ENCODE results near the gene TLL2. TPM values are rescaled to one million over a fixed set of nuclear protein-coding genes. Genes with fewer than 3 reads are reported as not detected.
A peak's percentile ranks its signal among the peaks of the same experiment; 100 is the strongest.

TLL2 gene
- total RNA-seq, 2 donors from 2014 or later: 0.24 to 0.96 TPM

DNA sequence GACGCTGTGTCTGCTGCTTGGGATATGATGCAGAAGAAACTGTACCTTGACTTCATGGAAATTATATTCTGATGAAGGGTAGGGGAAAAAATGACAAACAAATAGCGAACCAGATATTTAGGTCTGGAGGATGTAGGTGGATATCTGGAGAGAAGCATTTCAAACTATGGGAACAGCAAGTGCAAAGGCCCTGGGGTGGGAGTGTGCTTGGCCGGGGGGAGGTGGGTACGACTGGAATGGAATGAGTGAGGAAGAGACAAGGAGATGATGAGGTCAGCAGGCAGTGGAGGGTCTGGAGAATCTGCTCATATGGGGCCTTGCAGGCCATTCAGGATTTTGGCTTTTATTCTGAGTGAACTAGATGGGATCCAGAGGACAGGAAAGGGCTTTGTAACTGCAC lies 65.2 kb downstream of the TLL2 start:
- H3K4me1 ChIP-seq: peaks cover 0 to 9% of the 10 kb centered on the region in 2 donors
- H3K9me3 ChIP-seq: no peaks in the 10 kb centered on the region
- no peaks in the 10 kb centered on the region for H3K27me3 ChIP-seq
- no peak overlapping the region for H3K4me3 ChIP-seq
- no peak overlapping the region for H3K27ac ChIP-seq
- DNase-seq (ENCODE audit: low spot score): no peak
- no peak for TF ChIP-seq CTCF (IDR thresholded peaks at IDR 0.05)
- no peaks in the 10 kb centered on the region for H3K36me3 ChIP-seq

DNA sequence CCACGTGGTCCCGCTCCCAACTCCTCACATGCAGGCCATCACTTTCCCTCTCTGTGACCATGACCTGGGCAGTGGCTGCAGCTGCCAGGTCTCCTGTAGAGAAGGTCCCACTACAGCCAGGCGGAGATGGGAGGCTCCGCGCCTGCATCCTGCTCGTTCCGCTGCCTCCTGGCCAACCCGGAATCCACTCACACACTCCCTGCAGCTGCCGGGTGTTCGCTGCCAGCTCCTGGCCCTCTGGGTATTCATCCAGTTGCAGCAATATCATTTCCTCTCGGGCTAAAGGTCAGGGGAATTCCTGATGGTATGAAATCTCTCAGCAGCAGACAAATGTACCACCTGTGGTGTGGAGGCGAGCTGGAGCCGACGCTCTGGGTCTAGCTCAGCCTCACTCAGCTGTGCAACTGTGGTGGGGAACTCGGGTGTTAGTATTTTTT lies 65.7 kb downstream of the TLL2 start:
- DNase-seq (ENCODE audit: low spot score): no peak
- peaks cover 0 to 9% of the 10 kb centered on the region in 2 donors for H3K4me1 ChIP-seq
- H3K27ac ChIP-seq: no peak overlapping the region
- no peak overlapping the region for H3K4me3 ChIP-seq
- H3K36me3 ChIP-seq: no peaks in the 10 kb centered on the region
- TF ChIP-seq CTCF (IDR thresholded peaks at IDR 0.05): no peak
- no peaks in the 10 kb centered on the region for H3K27me3 ChIP-seq
- no peaks in the 10 kb centered on the region for H3K9me3 ChIP-seq

- no peak for DNase-seq (ENCODE audit: low spot score)
- no peak for TF ChIP-seq CTCF (IDR thresholded peaks at IDR 0.05)
- H3K27me3 ChIP-seq: no peaks in the 10 kb centered on the region
- no peak overlapping the region for H3K4me3 ChIP-seq
- peaks cover 0 to 9% of the 10 kb centered on the region in 2 donors for H3K4me1 ChIP-seq
- H3K36me3 ChIP-seq: no peaks in the 10 kb centered on the region
- no peaks in the 10 kb centered on the region for H3K9me3 ChIP-seq
- H3K27ac ChIP-seq: no peak overlapping the region
These were observed 66.6 kb downstream of the TLL2 start for GRCh38 chr10:96446966-96447596.

DNA sequence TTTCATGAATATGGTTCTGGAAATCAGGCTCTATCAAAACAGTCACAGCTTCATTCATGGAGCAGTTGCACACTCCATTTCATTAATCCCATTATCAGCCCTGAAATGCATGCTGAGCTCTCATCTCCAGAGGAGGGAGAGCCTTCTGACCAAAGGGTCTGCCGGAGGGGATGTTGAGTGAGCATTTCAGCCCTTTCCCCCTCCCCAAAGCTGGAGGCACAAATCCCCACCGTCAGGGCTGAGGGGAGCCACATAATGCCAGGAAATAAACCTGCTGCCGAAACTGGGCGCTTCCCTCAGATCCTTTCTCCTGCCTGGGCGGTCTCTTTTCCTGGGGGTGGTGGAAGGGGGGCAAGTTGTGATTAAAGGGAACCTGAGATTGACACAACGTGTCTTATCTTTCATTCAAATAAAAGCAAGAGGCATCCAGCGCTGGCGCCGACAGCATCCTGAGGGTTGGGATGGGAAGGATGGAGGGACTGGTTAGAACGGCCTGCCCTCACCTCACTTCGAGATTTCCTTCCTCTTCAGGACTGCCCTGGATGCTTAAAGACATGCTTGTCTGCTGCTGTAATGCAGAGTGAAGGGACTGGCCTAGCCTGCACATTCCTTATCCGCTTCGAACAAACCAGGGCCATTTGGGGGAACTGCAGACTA lies 71.6 kb downstream of the TLL2 start:
- H3K4me3 ChIP-seq: no peak overlapping the region
- no peak for DNase-seq (ENCODE audit: low spot score)
- no peaks in the 10 kb centered on the region for H3K27me3 ChIP-seq
- H3K9me3 ChIP-seq: no peaks in the 10 kb centered on the region
- no peak for TF ChIP-seq CTCF (IDR thresholded peaks at IDR 0.05)
- peaks cover 0 to 14% of the 10 kb centered on the region in 2 donors for H3K4me1 ChIP-seq
- H3K36me3 ChIP-seq: no peaks in the 10 kb centered on the region
- H3K27ac ChIP-seq: no peak overlapping the region

DNA sequence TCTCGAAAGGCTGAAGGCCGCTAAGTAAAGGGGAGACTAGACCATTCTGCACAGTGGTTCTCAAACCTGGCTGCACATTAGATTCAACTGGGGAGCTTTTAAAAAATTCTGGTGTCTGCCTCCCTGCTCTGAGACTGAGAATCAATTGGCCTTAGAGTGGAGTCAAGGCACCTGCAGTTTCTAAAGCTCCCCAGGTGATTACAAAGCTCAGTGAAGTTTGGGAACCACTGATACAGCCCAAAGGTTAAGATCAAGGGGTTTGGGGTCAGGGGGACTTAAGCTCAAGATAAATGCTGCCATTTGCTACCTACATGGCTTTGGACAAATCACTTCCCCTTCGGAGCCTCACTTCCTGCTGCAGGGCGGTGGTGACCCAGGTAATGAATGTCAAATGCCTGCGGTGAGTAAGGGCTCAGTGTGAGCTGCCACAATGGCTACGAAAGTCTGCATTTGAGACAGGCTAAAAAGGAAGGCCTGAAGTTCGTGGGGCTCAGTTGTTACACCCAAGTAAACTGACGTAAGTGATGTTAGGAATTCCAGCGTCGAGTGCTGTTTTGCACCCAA lies 72.3 kb downstream of the TLL2 start:
- no peak overlapping the region for H3K4me3 ChIP-seq
- no peak for DNase-seq (ENCODE audit: low spot score)
- no peaks in the 10 kb centered on the region for H3K36me3 ChIP-seq
- no peak for TF ChIP-seq CTCF (IDR thresholded peaks at IDR 0.05)
- H3K27me3 ChIP-seq: no peaks in the 10 kb centered on the region
- peak overlapping the region in 1 of 2 donors; percentile 36 for H3K27ac ChIP-seq
- H3K4me1 ChIP-seq: peaks cover 0 to 8% of the 10 kb centered on the region in 2 donors
- no peaks in the 10 kb centered on the region for H3K9me3 ChIP-seq
